Measurements from ENCODE around the gene HTR2B.

- TF ChIP-seq CTCF (conservative IDR thresholded peaks at IDR 0.05; ENCODE audit: low read length) (no peak), EZH2phosphoT487 (IDR thresholded peaks at IDR 0.05; ENCODE audit: borderline replicate concordance, low read depth, low read length) (no peak)
Measured at GRCh38 chr2:231058761-231059550, 65.9 kb downstream of the HTR2B start.
